Hepatocyte (in vitro differentiated cells): Measurements from ENCODE around the gene PPFIBP2.
A peak's percentile ranks its signal among the peaks of the same experiment; 100 is the strongest.

Source experiments
- EZH2 ChIP-seq: fragments of 200-600 bp; sonication (generic); IDR thresholded peaks from 2 replicates; pipeline ENCODE4 v1.6.1; 2016; ENCODE audit warnings: antibody characterized with exemption, mild to moderate bottlenecking, borderline replicate concordance
- EZH2phosphoT487 ChIP-seq: fragments of 200-600 bp; sonication (generic); IDR thresholded peaks from one replicate; pipeline ENCODE4 v1.6.1; 2018; ENCODE audit warnings: antibody characterized with exemption, mild to moderate bottlenecking, low read depth, moderate library complexity; ENCODE audit not compliant: unreplicated experiment, severe bottlenecking
- TF ChIP-seq, protein P1 (sequence below): fragments of 200-600 bp; sonication (generic); IDR thresholded peaks from 2 replicates; pipeline ENCODE4 v1.5.1; 2016; ENCODE audit warnings: antibody characterized with exemption, mild to moderate bottlenecking; ENCODE audit not compliant: poor library complexity

DNA sequence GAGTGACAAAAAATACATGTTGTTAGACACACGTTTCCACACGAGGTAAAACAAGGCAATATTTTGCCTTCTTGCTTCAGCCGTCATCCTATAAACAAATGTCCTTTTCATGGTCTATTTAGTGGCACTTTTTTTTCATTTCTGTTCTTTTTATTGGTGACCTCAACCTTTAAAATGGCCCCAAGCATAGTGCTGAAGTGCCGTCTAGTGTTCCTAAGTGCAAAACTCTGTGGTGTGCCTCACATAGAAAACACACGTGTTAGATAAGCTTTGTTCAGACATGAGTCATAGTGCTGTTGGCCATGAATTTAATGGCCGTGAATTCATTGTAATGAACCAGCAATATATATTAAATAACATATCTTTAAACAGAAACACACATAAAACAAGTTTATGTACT, 176.8 kb downstream of the PPFIBP2 start:
- TF ChIP-seq, protein P1, sequence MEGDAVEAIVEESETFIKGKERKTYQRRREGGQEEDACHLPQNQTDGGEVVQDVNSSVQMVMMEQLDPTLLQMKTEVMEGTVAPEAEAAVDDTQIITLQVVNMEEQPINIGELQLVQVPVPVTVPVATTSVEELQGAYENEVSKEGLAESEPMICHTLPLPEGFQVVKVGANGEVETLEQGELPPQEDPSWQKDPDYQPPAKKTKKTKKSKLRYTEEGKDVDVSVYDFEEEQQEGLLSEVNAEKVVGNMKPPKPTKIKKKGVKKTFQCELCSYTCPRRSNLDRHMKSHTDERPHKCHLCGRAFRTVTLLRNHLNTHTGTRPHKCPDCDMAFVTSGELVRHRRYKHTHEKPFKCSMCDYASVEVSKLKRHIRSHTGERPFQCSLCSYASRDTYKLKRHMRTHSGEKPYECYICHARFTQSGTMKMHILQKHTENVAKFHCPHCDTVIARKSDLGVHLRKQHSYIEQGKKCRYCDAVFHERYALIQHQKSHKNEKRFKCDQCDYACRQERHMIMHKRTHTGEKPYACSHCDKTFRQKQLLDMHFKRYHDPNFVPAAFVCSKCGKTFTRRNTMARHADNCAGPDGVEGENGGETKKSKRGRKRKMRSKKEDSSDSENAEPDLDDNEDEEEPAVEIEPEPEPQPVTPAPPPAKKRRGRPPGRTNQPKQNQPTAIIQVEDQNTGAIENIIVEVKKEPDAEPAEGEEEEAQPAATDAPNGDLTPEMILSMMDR = peak; percentile 45
- TF ChIP-seq EZH2 (no peak), EZH2phosphoT487 (no peak)
